ENCODE results near the gene SERPINB1.

- TF ChIP-seq GATA2 (IDR thresholded peaks at IDR 0.05; ENCODE audit: low read depth, low read length) (no peak), GATA3 (IDR thresholded peaks at IDR 0.05; ENCODE audit: low read depth, low read length) (no peak)
Observed at GRCh38 chr6:2840749-2841061, 958 bp downstream of the SERPINB1 start.
